ENCODE measurements around the gene RGS19.

The RGS19 gene

GRCh38 chr20:64062596-64063388 is 16.5 kb downstream of the RGS19 start, which contains the start of gene TCEA2:
Gene TCEA2, plus strand, starts transcription at chr20:64063198. Its CDS starts 115 bp downstream, at chr20:64063313.
- DNase-seq, result peak; percentile 97

GRCh38 chr20:64062276-64062595 is 17.1 kb downstream of the RGS19 start:
- no peak for DNase-seq

- DNase-seq, result no peak
Measured at GRCh38 chr20:64058536-64058935, 20.8 kb downstream of the RGS19 start.

GRCh38 chr20:64057628-64058498 is 21.5 kb downstream of the RGS19 start:
- peak; percentile 77 for DNase-seq

GRCh38 chr20:64056889-64057627 is 22.3 kb downstream of the RGS19 start:
- DNase-seq, result no peak

GRCh38 chr20:64056639-64056888 is 22.8 kb downstream of the RGS19 start:
- DNase-seq, result no peak

- no peak for DNase-seq
Measured at GRCh38 chr20:64055893-64056638, 23.3 kb downstream of the RGS19 start.

- no peak for DNase-seq
Measured at GRCh38 chr20:64055396-64055892, 23.9 kb downstream of the RGS19 start.

- DNase-seq, result peak; percentile 82
Measured at GRCh38 chr20:64053841-64054661, 25.3 kb downstream of the RGS19 start.

- DNase-seq, result no peak
Measured at GRCh38 chr20:64052987-64053840, 26.1 kb downstream of the RGS19 start.

- no peak for DNase-seq
Measured at GRCh38 chr20:64052326-64052722, 27.0 kb downstream of the RGS19 start.

- peak; percentile 52 for DNase-seq
Measured at GRCh38 chr20:64051561-64052325, 27.6 kb downstream of the RGS19 start.

GRCh38 chr20:64051033-64051452 is 28.3 kb downstream of the RGS19 start:
- no peak for DNase-seq

GRCh38 chr20:64050261-64051032 is 28.9 kb downstream of the RGS19 start:
- DNase-seq, result peak; percentile 32

- DNase-seq, result no peak
Measured at GRCh38 chr20:64049878-64050260, 29.4 kb downstream of the RGS19 start.

GRCh38 chr20:64049060-64049877 is 30.0 kb downstream of the RGS19 start, which contains the start of gene SOX18:
Gene SOX18, minus strand, starts transcription at chr20:64049639. Its CDS starts 123 bp downstream, at chr20:64049516.
- DNase-seq, result peak; percentile 61

- DNase-seq, result peak; percentile 36
Measured at GRCh38 chr20:64048402-64049044, 30.8 kb downstream of the RGS19 start.

Data from left hindlimb (tissue), 1 donor.